NB4 (cell line): Measurements from ENCODE around the gene DAPK1.

Experiments used
- DNase-seq: peaks from one replicate; pipeline ENCODE4 v3.0.0; 2010; ENCODE audit warnings: low read depth
- H3K4me3 ChIP-seq: one replicate; pipeline ENCODE4 v1.5.1; 2011; ENCODE audit warnings: mild to moderate bottlenecking, low read depth, low read length, moderate library complexity
- CTCF ChIP-seq: IDR thresholded peaks from one replicate; pipeline ENCODE4 v1.5.1; 2012; ENCODE audit warnings: low read depth, low read length
- MAX ChIP-seq: IDR thresholded peaks from 2 replicates; pipeline ENCODE4 v1.6.1; 2011; ENCODE audit warnings: low read depth, low read length
- MYC ChIP-seq: IDR thresholded peaks from 2 replicates; pipeline ENCODE4 v1.6.1; 2011; ENCODE audit warnings: low read depth, low read length
- POLR2A ChIP-seq: IDR thresholded peaks from 2 replicates; pipeline ENCODE4 v1.6.1; 2011; ENCODE audit warnings: mild to moderate bottlenecking; ENCODE audit not compliant: insufficient read length; ENCODE audit errors: extremely low read depth

The DAPK1 gene

GRCh38 chr9:87570000-87570908 is 72.6 kb downstream of the DAPK1 start:
- no peak for DNase-seq
- TF ChIP-seq CTCF: no peak
- no peak for TF ChIP-seq POLR2A
- TF ChIP-seq MAX: no peak
- TF ChIP-seq MYC: no peak
- no peak overlapping the region for H3K4me3 ChIP-seq

- TF ChIP-seq CTCF (no peak), POLR2A (no peak), MYC (no peak)
- no peak for DNase-seq
These were observed 75.1 kb downstream of the DAPK1 start for GRCh38 chr9:87572719-87573118.

GRCh38 chr9:87573841-87574342 is 76.2 kb downstream of the DAPK1 start:
- DNase-seq: no peak
- TF ChIP-seq MYC: no peak
- TF ChIP-seq CTCF: no peak
- no peak for TF ChIP-seq MAX
- TF ChIP-seq POLR2A: no peak
- no peak overlapping the region for H3K4me3 ChIP-seq

More at GRCh38 chr9:87572719-87573118, 75.1 kb downstream of the DAPK1 start:
- no peak overlapping the region for H3K4me3 ChIP-seq

GRCh38 chr9:87577746-87578145 is 80.1 kb downstream of the DAPK1 start:
- DNase-seq: no peak
- H3K4me3 ChIP-seq: no peak overlapping the region
- TF ChIP-seq CTCF (no peak), MAX (no peak), MYC (no peak), POLR2A (no peak)

GRCh38 chr9:87578625-87579024 is 81.0 kb downstream of the DAPK1 start:
- H3K4me3 ChIP-seq: no peak overlapping the region
- DNase-seq: no peak
- no peak for TF ChIP-seq MAX
- TF ChIP-seq CTCF: no peak
- TF ChIP-seq MYC: no peak
- no peak for TF ChIP-seq POLR2A
